Hypothalamus (tissue), 51 donors: Measurements from ENCODE around the gene ANO10.

Experiments used
- DNase-seq, 51 donors: peaks; one replicate each; lab custom pipeline; 2025; lab: John Stamatoyannopoulos, UW

ANO10 gene

DNA sequence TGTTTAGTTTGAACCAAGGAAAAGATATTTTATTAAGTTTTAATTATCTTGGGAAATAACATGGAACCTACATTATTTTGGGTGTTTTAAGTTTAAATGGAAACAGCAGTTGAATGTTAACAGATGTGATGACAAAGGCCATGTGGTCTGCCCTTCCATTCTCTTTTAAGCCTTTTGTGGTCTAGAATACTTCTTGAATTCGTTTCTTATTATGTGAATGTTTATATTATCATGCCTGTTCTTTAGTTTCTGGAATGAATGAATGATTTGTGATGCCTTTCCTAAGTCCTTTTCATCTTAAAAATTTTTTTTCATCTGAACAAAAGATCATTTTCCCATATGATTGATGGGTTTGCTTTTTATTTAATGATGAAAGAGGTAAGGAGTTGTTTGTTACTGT is 290.8 kb downstream of the ANO10 start:
- no peak for DNase-seq

GRCh38 chr3:43328653-43329052 is 293.2 kb downstream of the ANO10 start:
- no peak for DNase-seq

DNA sequence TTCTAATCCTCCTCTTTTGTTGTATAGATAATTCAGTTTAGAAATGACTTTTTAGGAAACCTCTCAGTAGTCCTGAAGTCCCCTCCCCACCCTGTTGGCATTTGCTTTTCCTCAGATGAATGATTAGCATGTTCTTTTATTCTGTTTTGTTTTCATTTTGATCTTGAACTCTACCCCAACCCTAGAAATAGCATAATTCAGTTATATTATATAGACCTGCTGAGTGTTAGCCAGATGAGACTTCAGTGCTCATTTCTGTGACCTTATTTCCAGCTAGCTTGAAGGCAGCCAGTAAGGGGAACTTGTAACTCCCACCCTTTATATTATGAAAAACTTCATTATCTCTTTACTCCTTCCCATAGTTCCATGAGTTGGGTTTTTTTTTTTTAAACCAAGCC is 294.2 kb downstream of the ANO10 start:
- DNase-seq, result no peak

- DNase-seq, result peak in 1 of 51 donors; percentile 41
Measured at GRCh38 chr3:43326891-43327581, 294.8 kb downstream of the ANO10 start.

DNA sequence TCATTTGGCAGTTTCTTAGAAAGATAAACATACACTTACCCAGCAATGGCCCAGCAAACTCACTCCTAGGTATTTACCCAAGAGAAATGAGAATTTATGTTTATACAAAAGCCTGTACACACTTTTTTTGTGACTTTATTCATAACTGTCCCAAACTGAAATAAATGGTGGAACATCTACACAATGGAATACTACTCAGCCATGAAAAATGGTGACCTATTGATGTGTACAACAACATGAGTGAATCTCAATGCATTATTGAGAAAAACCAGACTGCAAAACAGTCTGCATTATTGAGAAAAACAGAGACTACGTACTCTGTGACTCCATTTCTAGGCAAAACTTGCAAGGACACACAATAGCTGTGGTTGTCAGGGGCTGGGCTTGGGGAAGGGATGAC is 298.3 kb downstream of the ANO10 start:
- no peak for DNase-seq

DNA sequence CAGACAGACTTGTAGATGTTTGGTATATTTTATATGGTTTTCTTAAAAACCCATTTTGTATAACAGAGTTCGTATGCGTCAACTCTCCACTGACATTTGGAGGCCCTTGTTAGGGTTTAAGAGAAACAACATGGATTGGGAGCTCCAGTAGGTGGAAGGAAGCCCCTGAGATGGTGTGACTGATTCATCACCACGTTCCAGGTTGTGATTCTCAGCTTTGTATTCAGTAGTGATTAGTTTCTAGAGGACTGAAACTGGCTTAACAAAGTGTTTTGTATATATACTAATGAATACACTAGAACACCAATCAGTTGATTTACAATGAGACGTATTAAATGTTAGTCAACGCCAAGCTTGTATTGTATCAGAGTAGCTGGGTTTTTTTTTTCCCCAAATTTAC is 301.5 kb downstream of the ANO10 start:
- no peak for DNase-seq

DNA sequence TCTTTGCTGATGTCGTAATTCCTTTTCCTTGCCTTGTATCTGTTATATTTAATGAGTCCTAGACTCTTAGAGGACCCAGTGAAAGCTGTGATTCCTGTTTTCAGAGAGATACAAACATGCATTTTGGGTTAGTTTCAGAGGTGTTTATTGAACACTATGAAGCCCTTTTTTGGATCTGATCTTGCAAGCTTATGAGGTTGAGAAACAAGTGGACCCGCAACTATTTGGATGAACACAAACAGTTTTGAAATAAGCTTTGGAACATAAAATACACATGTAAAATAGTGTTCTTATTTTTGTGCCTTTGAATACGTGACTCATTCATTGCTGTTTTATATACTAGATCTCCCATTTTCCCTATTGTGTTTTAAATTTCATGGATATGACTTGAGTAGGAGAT is 302.0 kb downstream of the ANO10 start:
- no peak for DNase-seq

- DNase-seq, result no peak
Measured at GRCh38 chr3:43319376-43319775, 302.4 kb downstream of the ANO10 start.

DNA sequence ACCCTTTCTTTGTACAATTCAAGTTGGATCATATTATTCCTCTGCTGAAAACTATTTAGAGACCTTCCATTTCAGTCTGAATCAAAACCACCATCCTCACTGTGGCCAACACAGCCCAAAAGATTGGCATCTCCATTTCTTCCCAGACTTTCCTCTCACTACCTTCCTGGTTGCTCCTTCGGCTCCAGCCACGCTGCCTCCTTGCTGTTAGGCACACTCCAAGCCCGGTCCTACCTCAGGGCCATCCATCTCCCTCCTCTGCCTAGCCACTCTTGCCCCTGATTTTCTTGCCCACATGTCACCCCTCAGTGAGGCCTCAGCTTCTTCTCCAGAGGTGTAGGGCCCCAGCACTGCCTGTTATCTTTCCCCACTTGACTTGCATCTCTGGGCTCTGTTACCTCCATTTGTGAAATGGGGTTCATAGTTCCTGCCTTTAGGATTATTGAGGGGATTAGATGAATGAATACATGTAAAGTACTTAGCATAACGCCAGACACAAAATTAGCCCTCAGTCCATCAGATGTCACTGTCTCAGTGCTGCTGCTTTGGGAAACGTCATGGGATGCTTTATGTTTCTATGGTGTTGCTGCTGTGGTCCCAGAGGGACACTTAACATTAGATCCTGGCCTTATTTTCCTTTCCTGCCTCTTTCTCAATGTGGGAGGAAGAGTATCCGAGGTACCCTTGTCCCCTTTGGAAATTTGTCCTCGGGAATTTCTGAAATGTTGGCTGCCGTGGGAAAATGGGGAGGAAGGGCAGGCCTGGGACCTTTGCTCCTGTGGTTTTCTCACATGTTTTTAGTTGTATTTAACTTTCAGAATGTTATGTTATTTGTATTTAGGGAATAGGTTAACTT is 304.1 kb downstream of the ANO10 start:
- no peak for DNase-seq

- no peak for DNase-seq
Measured at GRCh38 chr3:43316783-43317460, 304.9 kb downstream of the ANO10 start.
